ENCODE results near the gene WRAP73.
"Not testable (repeated sequence)": the region's sequence is repeated elsewhere in the genome, so short reads cannot be mapped to it uniquely, and the experiment has no call there.

The WRAP73 gene

DNA sequence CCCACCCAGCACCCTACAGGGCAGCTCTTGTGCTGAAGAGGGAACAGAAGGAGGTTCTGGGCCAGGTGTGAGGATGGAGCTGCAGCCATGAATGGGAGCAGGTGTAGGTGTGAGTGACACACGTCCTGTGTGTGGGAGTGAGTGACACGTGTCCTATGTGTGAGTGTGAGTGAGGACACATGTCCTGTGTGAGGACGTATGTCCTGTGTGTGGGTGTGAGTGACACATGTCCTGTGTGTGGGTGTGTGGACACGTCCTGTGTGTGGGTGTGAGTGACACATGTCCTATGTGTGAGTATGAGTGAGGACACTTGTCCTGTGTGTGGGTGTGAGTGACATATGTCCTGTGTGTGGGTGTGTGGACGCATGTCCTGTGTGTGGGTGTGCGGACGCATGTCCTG is 65.0 kb downstream of the WRAP73 start:
- Mint-ChIP-seq H3K4me3 (no peak overlapping the region), H3K27ac (no peak overlapping the region), H3K36me3 (ENCODE audit: low read depth) (no peaks in the 10 kb centered on the region), H3K9me3 (peaks cover 4% of the 10 kb centered on the region), H3K27me3 (ENCODE audit: low read depth, poor library complexity) (no peaks in the 10 kb centered on the region), H3K4me1 (peaks cover 19% of the 10 kb centered on the region)
- TF ChIP-seq, protein P1, sequence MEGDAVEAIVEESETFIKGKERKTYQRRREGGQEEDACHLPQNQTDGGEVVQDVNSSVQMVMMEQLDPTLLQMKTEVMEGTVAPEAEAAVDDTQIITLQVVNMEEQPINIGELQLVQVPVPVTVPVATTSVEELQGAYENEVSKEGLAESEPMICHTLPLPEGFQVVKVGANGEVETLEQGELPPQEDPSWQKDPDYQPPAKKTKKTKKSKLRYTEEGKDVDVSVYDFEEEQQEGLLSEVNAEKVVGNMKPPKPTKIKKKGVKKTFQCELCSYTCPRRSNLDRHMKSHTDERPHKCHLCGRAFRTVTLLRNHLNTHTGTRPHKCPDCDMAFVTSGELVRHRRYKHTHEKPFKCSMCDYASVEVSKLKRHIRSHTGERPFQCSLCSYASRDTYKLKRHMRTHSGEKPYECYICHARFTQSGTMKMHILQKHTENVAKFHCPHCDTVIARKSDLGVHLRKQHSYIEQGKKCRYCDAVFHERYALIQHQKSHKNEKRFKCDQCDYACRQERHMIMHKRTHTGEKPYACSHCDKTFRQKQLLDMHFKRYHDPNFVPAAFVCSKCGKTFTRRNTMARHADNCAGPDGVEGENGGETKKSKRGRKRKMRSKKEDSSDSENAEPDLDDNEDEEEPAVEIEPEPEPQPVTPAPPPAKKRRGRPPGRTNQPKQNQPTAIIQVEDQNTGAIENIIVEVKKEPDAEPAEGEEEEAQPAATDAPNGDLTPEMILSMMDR (IDR thresholded peaks at IDR 0.05): no peak
- no peak for DNase-seq

DNA sequence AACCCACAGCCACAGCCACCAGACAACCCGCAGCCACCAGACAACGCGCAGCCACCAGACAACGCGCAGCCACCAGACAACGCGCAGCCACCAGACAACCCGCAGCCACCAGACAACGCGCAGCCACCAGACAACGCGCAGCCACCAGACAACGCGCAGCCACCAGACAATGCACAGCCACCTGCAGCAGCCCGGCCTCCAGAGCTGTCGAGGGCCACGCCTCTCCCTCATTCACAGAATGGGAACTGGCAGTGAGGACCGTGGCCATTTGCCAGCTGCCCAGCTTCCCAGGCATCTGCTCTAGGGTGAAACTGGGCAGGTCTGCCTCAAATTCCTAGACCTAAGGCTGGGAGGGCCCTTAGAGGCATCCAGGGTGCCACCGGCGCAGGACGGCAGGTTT is 66.2 kb downstream of the WRAP73 start:
- DNase-seq; H3K27me3 Mint-ChIP-seq (ENCODE audit: low read depth, poor library complexity); H3K36me3 Mint-ChIP-seq (ENCODE audit: low read depth); H3K9me3 Mint-ChIP-seq; H3K4me3 Mint-ChIP-seq; H3K27ac Mint-ChIP-seq: not testable (repeated sequence)
- H3K4me1 Mint-ChIP-seq: peaks cover 15% of the 10 kb centered on the region

DNA sequence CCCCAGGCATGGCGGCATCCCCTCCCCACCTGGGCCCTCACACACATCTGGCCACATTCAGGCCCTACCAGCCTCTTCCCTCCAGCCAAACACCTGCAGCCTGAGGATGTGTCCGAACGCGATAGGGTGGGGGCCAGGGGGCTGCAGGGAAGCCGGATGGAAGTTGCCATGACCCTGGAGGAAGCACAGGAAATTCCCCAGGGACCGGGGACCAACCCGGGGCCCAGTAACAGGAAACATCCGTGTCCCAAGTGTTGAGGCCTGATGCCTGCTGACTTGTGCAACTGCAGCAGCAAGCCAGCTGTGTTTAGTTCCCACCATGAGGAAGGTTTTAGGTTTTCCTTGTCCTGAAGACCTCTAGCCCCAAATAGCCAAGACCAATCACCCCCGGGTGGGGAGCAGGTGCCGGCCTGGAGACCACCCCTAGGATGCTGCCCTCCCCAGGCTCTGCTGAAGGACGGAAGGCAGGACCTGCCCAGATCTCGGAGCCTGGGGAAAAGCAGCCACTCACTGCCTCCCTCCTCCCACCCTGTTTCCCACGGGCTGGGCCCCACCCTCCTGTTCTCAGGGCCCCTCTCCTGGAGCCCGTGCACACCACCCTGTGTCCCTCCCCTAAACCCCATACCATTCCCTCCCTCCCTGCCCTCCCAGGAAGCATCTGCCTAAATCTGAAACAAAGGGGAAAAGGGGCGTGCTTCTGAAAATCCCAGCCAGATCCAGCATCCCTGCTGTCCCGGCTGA is 68.4 kb downstream of the WRAP73 start:
- H3K4me3 Mint-ChIP-seq: no peak overlapping the region
- H3K27ac Mint-ChIP-seq: no peak overlapping the region
- H3K4me1 Mint-ChIP-seq: peaks cover 29% of the 10 kb centered on the region
- H3K9me3 Mint-ChIP-seq: peaks cover 4% of the 10 kb centered on the region
- no peak for DNase-seq
- TF ChIP-seq, protein P1 (IDR thresholded peaks at IDR 0.05): no peak
- H3K36me3 Mint-ChIP-seq (ENCODE audit: low read depth): no peaks in the 10 kb centered on the region
- H3K27me3 Mint-ChIP-seq (ENCODE audit: low read depth, poor library complexity): no peaks in the 10 kb centered on the region

Measured in nephron progenitor cell (in vitro differentiated cells).